Activated CD8-positive, alpha-beta memory T cell treated with anti-CD3 and anti-CD28 coated beads, Interleukin-2, amount 10 ng/mL, durations not matched to agents 7 days and 5 days (primary cell): ENCODE data around the gene PBRM1. TPM values are rescaled to one million over a fixed set of nuclear protein-coding genes. Genes with fewer than 3 reads are reported as not detected.
"Not testable (repeated sequence)": the region's sequence is repeated elsewhere in the genome, so short reads cannot be mapped to it uniquely, and the experiment has no call there.

Experiments used
- ATAC-seq: fragments of 150-1000 bp; cut with Tn5 transposase; one replicate; pipeline ENCODE4 v1.10.0; 2021; ENCODE audit warnings: moderate library complexity
- CTCF ChIA-PET: fragments of 350-600 bp; sonication (Branson Sonifier 250); formaldehyde crosslinking; loops from one replicate; lab custom pipeline; 2021; ENCODE audit warnings: antibody characterized with exemption; lab: Charles Lee
- DNase-seq: peaks from one replicate; pipeline ENCODE4 v3.0.0-alpha.2; 2020
- H3K27ac Mint-ChIP-seq: one replicate; pipeline ENCODE4 v1.8.0; 2021; ENCODE audit warnings: mild to moderate bottlenecking, mixed read lengths
- H3K27me3 Mint-ChIP-seq: one replicate; pipeline ENCODE4 v1.8.0; 2021; ENCODE audit warnings: mixed read lengths
- H3K36me3 Mint-ChIP-seq: one replicate; pipeline ENCODE4 v1.8.0; 2021; ENCODE audit warnings: mild to moderate bottlenecking, mixed read lengths
- H3K4me1 Mint-ChIP-seq: one replicate; pipeline ENCODE4 v1.8.0; 2021; ENCODE audit warnings: mixed read lengths
- H3K4me3 Mint-ChIP-seq: one replicate; pipeline ENCODE4 v1.8.0; 2021; ENCODE audit warnings: mild to moderate bottlenecking, moderate library complexity, mixed read lengths
- H3K9me3 Mint-ChIP-seq: one replicate; pipeline ENCODE4 v1.8.0; 2022; ENCODE audit warnings: low read depth, mixed read lengths
- total RNA-seq, 2 experiments: library from RNA; stranded (reverse); gene quantifications; one replicate each; pipeline ENCODE4 v1.2.3, GENCODE V29; 2021

Gene PBRM1
- total RNA-seq, 2 experiments from 2014 or later, result 69.7 to 73.3 TPM

GRCh38 chr3:52532517-52532837, 153.2 kb downstream of the PBRM1 start:
- CTCF ChIA-PET, result interaction anchor here (1.7 kb wide), 1 partner anchor 76 kb away, joined by 5 read pairs; no protein-coding TSS in a partner anchor
- H3K27me3 Mint-ChIP-seq, result no peaks in the 10 kb centered on the region
- ATAC-seq (no peak), DNase-seq (peak; percentile 71)
- peaks cover 5% of the 10 kb centered on the region for H3K36me3 Mint-ChIP-seq
- H3K27ac Mint-ChIP-seq, result peak overlapping the region; percentile 59
- H3K4me3 Mint-ChIP-seq, result peak overlapping the region; percentile 76
- H3K9me3 Mint-ChIP-seq, result no peaks in the 10 kb centered on the region
- peaks cover 26% of the 10 kb centered on the region for H3K4me1 Mint-ChIP-seq

GRCh38 chr3:52531860-52532516, 153.7 kb downstream of the PBRM1 start:
- Mint-ChIP-seq H3K9me3 (no peaks in the 10 kb centered on the region), H3K36me3 (peaks cover 5% of the 10 kb centered on the region), H3K4me3 (peak overlapping the region; percentile 76), H3K27ac (peak overlapping the region; percentile 59), H3K4me1 (peaks cover 22% of the 10 kb centered on the region), H3K27me3 (no peaks in the 10 kb centered on the region)
- ATAC-seq (no peak), DNase-seq (no peak)
- CTCF ChIA-PET, result interaction anchor here (1.7 kb wide), 1 partner anchor 75 kb away, joined by 5 read pairs; no protein-coding TSS in a partner anchor

GRCh38 chr3:52530918-52531826, 154.5 kb downstream of the PBRM1 start:
- H3K36me3 Mint-ChIP-seq, result peaks cover 2% of the 10 kb centered on the region
- no peaks in the 10 kb centered on the region for H3K27me3 Mint-ChIP-seq
- H3K9me3 Mint-ChIP-seq, result no peaks in the 10 kb centered on the region
- no peak for DNase-seq
- H3K4me1 Mint-ChIP-seq, result peaks cover 21% of the 10 kb centered on the region
- CTCF ChIA-PET, result no interaction called here
- H3K27ac Mint-ChIP-seq, result no peak overlapping the region
- no peak overlapping the region for H3K4me3 Mint-ChIP-seq
- no peak for ATAC-seq

- no peaks in the 10 kb centered on the region for H3K27me3 Mint-ChIP-seq
- H3K4me3 Mint-ChIP-seq, result no peak overlapping the region
- DNase-seq (no peak), ATAC-seq (no peak)
- H3K27ac Mint-ChIP-seq, result no peak overlapping the region
- CTCF ChIA-PET, result no interaction called here
- peaks cover 13% of the 10 kb centered on the region for H3K4me1 Mint-ChIP-seq
- H3K9me3 Mint-ChIP-seq, result no peaks in the 10 kb centered on the region
- peaks cover 2% of the 10 kb centered on the region for H3K36me3 Mint-ChIP-seq
These were observed 156.1 kb downstream of the PBRM1 start for GRCh38 chr3:52529376-52530333.

- H3K27ac Mint-ChIP-seq, result no peak overlapping the region
- no peak overlapping the region for H3K4me3 Mint-ChIP-seq
- DNase-seq (no peak), ATAC-seq (no peak)
- H3K36me3 Mint-ChIP-seq, result peaks cover 7% of the 10 kb centered on the region
- CTCF ChIA-PET, result no interaction called here
- no peaks in the 10 kb centered on the region for H3K27me3 Mint-ChIP-seq
- no peaks in the 10 kb centered on the region for H3K9me3 Mint-ChIP-seq
- peaks cover 11% of the 10 kb centered on the region for H3K4me1 Mint-ChIP-seq
These were observed 156.9 kb downstream of the PBRM1 start for GRCh38 chr3:52528586-52529375.

GRCh38 chr3:52527732-52528585, 157.8 kb downstream of the PBRM1 start:
- Mint-ChIP-seq H3K4me1 (peaks cover 11% of the 10 kb centered on the region), H3K4me3 (no peak overlapping the region), H3K27me3 (no peaks in the 10 kb centered on the region), H3K27ac (no peak overlapping the region), H3K36me3 (peaks cover 7% of the 10 kb centered on the region), H3K9me3 (no peaks in the 10 kb centered on the region)
- CTCF ChIA-PET, result no interaction called here
- no peak for ATAC-seq
- no peak for DNase-seq

GRCh38 chr3:52527039-52527731, 158.5 kb downstream of the PBRM1 start:
- ATAC-seq (no peak), DNase-seq (no peak)
- Mint-ChIP-seq H3K27me3 (no peaks in the 10 kb centered on the region), H3K9me3 (no peaks in the 10 kb centered on the region), H3K4me3 (no peak overlapping the region), H3K27ac (no peak overlapping the region), H3K4me1 (peaks cover 3% of the 10 kb centered on the region), H3K36me3 (peaks cover 7% of the 10 kb centered on the region)
- CTCF ChIA-PET, result no interaction called here

- ATAC-seq, H3K4me1 Mint-ChIP-seq, H3K36me3 Mint-ChIP-seq, H3K27ac Mint-ChIP-seq, CTCF ChIA-PET, H3K9me3 Mint-ChIP-seq, H3K27me3 Mint-ChIP-seq, DNase-seq, H3K4me3 Mint-ChIP-seq: not testable (repeated sequence)
These were observed 159.1 kb downstream of the PBRM1 start for GRCh38 chr3:52526671-52527038.

GRCh38 chr3:52525680-52526561, 159.8 kb downstream of the PBRM1 start:
- Mint-ChIP-seq H3K9me3 (no peaks in the 10 kb centered on the region), H3K4me1 (peaks cover 1% of the 10 kb centered on the region), H3K27me3 (no peaks in the 10 kb centered on the region), H3K4me3 (no peak overlapping the region), H3K27ac (no peak overlapping the region), H3K36me3 (peaks cover 7% of the 10 kb centered on the region)
- no peak for ATAC-seq
- no peak for DNase-seq
- CTCF ChIA-PET, result interaction anchor here (0.9 kb wide), 1 partner anchor 43 kb away, joined by 3 read pairs; no protein-coding TSS in a partner anchor

GRCh38 chr3:52524752-52525679, 160.7 kb downstream of the PBRM1 start:
- CTCF ChIA-PET, result no interaction called here
- ATAC-seq (no peak), DNase-seq (no peak)
- no peaks in the 10 kb centered on the region for H3K4me1 Mint-ChIP-seq
- H3K27ac Mint-ChIP-seq, result no peak overlapping the region
- peaks cover 6% of the 10 kb centered on the region for H3K36me3 Mint-ChIP-seq
- no peaks in the 10 kb centered on the region for H3K9me3 Mint-ChIP-seq
- no peaks in the 10 kb centered on the region for H3K27me3 Mint-ChIP-seq
- no peak overlapping the region for H3K4me3 Mint-ChIP-seq
